Measurements from ENCODE around the gene MYLK2. TPM values are rescaled to one million over a fixed set of nuclear protein-coding genes. Genes with fewer than 3 reads are reported as not detected.
"Not testable (repeated sequence)": the region's sequence is repeated elsewhere in the genome, so short reads cannot be mapped to it uniquely, and the experiment has no call there.

Gene MYLK2
- total RNA-seq, 1 experiment from 2014 or later = 0.14 TPM

DNA sequence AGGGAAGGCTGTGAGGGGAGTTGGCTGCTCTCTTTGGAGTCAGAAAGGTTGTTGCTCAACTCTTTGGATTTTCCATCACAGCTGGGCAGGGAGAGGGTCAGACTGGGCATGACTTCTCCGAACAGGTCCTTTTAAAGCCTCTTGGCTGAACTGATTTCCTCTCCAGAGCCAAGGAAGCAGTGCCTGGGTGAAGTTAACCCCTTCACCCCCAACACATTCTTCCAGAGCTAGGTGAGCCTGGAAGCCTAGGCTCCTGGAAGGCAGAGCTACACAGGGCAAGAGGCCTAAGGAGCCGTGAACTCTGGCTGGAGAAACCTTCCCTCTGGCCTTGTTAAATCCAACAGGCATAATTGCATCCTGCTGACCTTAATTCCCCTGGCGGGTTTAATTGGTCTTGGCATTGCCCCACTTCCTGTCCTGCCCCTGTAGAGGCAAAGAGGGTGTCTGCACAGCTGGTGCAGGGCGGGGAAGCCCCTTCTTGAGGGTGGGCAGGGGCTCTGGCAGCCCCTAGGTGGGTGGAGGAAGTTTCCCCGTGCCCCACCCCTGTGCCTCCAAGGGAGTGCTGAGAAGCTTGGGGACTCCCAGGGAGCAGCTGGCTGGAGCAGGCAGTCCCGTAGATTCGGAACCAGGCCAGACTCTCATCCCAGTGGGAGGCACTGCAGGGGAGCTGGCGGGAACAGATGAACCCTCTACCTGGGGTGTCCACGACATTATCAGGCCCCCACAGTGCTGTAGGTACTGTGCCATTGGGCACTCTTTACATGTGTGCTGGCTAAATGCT, 3.6 kb upstream of the MYLK2 start:
- no peak for DNase-seq (ENCODE audit: low spot score)

DNA sequence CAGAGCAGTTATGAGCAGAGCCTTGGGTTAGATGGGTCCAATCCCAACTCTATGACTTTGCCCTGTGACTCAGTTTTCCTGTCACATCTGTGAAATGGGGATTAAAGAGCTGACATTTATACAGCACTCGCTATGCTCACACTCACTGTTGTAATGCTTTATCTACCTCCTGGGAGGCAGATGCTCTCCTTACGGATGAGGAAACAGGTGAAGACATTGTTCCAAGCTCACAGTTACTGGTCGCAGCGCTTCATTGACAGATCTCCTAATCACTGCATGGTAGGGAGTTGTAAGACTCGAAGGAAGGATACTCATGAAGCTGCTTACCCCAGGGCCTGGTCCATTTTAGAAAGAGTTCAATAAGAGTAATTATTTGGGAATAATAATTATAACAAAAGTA, 2.9 kb upstream of the MYLK2 start:
- DNase-seq (ENCODE audit: low spot score) = no peak

DNA sequence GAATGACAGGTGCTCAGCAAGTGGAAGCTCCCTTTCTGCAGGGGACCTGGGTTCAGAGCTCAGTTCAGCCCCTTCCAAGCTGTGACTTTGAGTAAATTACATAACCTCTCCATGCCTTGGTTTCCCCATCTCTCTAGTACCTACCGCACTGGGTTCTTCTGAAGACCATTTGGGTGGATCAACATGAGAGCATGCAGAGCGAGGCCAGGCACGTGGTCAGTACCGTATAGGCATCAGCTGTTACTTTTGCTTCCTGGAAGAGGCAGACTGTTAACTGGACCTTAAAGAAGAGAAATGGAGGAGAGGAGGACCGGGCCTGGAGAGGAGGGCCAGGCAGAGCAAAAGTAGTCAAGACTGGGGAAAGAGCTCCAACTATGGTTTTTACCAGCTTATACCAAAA, 1.7 kb upstream of the MYLK2 start:
- DNase-seq (ENCODE audit: low spot score) = no peak

- no peak for DNase-seq (ENCODE audit: low spot score)
These were observed 714 bp upstream of the MYLK2 start for GRCh38 chr20:31818376-31818908.

- no peak for DNase-seq (ENCODE audit: low spot score)
These were observed 1.1 kb downstream of the MYLK2 start for GRCh38 chr20:31820228-31820627.

DNA sequence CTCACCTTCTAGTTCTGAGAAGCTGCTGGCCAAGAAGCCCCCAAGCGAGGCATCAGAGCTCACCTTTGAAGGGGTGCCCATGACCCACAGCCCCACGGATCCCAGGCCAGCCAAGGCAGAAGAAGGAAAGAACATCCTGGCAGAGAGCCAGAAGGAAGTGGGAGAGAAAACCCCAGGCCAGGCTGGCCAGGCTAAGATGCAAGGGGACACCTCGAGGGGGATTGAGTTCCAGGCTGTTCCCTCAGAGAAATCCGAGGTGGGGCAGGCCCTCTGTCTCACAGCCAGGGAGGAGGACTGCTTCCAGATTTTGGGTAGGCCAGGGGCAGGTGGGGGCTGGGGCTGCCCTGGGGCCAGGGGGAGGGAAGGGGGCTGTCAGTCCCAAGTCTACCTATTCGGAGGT, 2.3 kb downstream of the MYLK2 start:
- DNase-seq (ENCODE audit: low spot score) = no peak

DNA sequence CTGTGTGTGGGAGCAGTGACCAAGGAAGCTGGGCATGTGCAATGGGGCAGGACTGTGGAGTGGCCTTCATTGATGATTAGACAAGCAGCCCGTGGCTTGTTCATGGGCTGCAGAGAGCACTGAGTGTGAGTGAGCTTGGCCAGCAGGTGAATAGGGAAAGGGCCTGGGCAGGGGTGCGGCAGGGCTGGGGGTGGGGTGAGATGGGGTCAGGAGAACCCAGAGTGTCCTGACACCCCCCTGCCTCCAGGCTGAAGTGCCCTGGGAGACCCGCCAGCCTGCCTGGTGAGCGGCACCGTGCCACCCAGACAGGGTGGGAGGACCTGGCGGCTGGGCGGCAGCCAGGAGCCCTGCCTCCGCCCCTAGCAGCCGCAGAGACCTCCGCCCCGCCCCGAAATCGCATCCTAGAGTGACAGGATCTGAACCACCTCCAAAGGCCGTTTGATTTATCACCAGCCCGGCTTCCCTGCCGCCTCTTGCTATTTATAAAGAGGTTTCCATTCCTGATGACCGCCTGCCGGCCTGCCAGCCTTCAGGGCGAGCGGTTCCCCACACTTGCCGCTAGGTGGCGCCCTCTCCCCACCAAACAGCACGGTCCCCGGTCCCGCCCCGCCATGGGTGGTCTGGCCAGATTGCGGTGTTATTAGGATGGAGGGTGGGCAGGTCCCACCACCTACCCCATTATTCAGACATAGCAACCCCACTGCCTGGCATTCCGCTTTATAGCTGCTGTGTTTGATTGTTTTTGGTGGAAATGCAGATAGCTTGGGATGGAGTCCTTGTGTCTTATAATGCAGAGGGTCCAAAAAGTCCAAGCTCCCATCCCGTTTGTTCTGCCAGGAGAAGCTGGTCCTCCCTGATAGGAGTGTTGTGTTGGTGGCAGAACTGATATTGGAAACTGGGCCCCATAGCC, 3.5 kb downstream of the MYLK2 start:
- peak; percentile 75 for DNase-seq (ENCODE audit: low spot score)

- no peak for DNase-seq (ENCODE audit: low spot score)
These were observed 4.4 kb downstream of the MYLK2 start for GRCh38 chr20:31823360-31824124.

GRCh38 chr20:31824125-31824485, 4.9 kb downstream of the MYLK2 start:
- DNase-seq (ENCODE audit: low spot score) = no peak

- DNase-seq (ENCODE audit: low spot score) = no peak
These were observed 5.6 kb downstream of the MYLK2 start for GRCh38 chr20:31824554-31825313.

- DNase-seq (ENCODE audit: low spot score) = no peak
These were observed 6.9 kb downstream of the MYLK2 start for GRCh38 chr20:31826074-31826473.

DNA sequence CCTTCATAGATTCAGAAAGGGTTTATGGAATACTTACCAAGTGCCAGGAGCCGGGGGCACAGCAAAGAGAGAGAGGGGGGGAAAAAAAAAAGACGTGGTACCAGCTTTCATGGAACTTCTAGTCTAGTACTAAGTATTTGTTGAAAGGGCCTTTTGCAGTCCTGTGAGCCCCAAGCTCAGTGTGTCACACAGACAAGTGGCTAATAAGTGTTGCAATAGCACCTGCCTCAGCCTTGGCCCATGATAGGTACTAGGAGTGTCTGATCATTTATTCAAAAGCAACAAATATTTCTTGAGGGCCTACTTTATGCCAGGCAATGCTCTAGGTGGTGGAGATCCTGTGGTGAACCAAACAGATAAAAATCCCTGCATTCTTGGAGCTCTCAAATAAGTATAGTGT, 7.9 kb downstream of the MYLK2 start:
- no peak for DNase-seq (ENCODE audit: low spot score)

DNA sequence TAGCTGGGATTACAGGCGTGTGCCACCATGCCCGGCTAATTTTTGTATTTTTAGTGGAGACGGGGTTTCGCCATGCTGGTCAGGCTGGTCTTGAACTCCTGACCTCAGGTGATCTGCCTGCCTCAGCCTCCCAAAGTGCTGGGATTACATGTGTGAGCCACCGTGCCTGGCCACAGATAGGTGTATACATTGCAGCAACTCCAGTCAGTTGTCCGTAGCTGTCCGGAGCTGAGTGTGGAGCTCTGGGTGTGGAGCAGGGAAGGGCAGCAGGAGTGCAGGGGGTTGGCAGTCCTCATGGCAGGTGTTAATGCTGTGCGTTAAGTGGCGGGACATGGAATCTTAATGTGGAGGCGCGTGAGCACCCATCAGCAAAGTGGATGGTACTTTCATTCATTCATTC, 8.9 kb downstream of the MYLK2 start:
- DNase-seq (ENCODE audit: low spot score) = not testable (repeated sequence)

- no peak for DNase-seq (ENCODE audit: low spot score)
These were observed 10.6 kb downstream of the MYLK2 start for GRCh38 chr20:31829731-31830130.

- DNase-seq (ENCODE audit: low spot score) = no peak
These were observed 11.3 kb downstream of the MYLK2 start for GRCh38 chr20:31830406-31830981.

GRCh38 chr20:31831211-31831610, 12.1 kb downstream of the MYLK2 start:
- no peak for DNase-seq (ENCODE audit: low spot score)

- no peak for DNase-seq (ENCODE audit: low spot score)
These were observed 12.7 kb downstream of the MYLK2 start for GRCh38 chr20:31831771-31832306.

DNA sequence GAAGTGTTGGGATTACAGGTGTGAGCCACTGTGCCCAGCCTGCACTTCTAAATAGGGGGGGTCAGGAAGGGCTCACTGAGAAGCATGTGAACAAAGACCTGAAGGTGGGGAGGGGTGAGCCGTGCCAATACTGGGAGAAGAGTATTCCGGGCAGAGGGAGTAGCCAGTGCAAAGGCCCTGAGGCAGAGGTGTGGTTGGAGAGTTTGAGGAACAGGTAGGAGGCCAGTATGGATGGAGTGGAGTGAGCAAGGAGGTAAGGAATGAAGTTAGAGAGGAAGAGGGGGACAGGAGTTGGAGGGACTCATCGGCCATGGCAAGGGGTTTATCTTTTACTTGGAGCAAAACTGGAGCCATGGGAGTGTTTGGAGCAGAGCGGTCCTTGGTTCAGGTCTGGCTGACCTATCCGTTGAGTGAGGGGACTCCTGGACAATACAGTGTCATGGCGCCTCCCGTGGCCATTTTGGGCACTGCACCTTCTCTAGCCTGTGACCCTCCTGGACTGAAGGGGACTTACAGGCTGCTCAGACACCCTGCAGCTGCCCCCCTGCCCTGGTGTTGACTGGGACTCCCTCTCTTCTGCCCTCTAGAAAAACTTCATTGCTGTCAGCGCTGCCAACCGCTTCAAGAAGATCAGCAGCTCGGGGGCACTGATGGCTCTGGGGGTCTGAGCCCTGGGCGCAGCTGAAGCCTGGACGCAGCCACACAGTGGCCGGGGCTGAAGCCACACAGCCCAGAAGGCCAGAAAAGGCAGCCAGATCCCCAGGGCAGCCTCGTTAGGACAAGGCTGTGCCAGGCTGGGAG, 14.2 kb downstream of the MYLK2 start:
- DNase-seq (ENCODE audit: low spot score) = no peak

DNA sequence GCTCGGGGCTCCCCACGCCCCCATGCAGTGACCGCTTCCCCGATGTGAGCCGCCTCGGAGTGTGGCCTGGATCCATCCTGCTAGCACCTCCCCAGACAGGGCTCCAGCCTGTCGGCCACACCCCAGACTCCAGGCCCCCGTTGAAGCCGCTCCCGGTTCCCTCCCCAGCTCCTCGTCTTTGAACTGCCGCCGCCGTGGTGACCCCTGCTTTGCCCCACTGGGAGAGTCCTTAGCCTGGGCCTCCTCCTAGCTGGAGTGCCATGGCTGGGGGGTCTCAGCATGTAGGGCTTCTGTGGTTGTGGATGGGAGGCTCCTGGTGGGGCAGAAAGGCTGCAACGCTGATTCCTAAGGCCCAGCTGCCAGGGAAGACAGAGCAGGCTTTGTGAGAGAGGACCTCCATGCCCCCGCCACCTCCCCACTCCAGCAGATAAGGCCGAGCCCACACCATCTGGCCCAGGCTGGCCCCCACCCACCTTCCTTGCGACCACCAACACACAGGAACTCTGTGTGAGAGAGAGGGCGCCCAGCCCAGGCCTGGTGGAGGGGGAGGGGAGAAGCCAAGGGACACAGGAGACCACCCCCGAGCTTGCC, 14.9 kb downstream of the MYLK2 start:
- DNase-seq (ENCODE audit: low spot score) = no peak

Measured in H4 (cell line).